ENCODE results near the gene THSD7A.
"Not testable (repeated sequence)": the region's sequence is repeated elsewhere in the genome, so short reads cannot be mapped to it uniquely, and the experiment has no call there.

THSD7A gene

GRCh38 chr7:11524476-11525397 is 307.3 kb downstream of the THSD7A start:
- CTCF ChIA-PET = no interaction called here
- POLR2A ChIA-PET (ENCODE audit: low non-redundant PET) = no interaction called here
- TF ChIP-seq CTCF (conservative IDR thresholded peaks at IDR 0.05; ENCODE audit: low read depth) = no peak

GRCh38 chr7:11521964-11522499 is 310.0 kb downstream of the THSD7A start:
- DNase-seq (ENCODE audit: low spot score); POLR2A ChIA-PET (ENCODE audit: low non-redundant PET); H3K27ac ChIP-seq; CTCF ChIA-PET: not testable (repeated sequence)

More at GRCh38 chr7:11524476-11525397, 307.3 kb downstream of the THSD7A start:
- DNase-seq (ENCODE audit: low spot score) = no peak
- H3K27ac ChIP-seq = no peak overlapping the region

GRCh38 chr7:11517853-11518252 is 314.1 kb downstream of the THSD7A start:
- ChIA-PET CTCF (no interaction called here), POLR2A (ENCODE audit: low non-redundant PET) (no interaction called here)
- TF ChIP-seq CTCF (conservative IDR thresholded peaks at IDR 0.05; ENCODE audit: low read depth) = no peak

GRCh38 chr7:11516328-11516727 is 315.7 kb downstream of the THSD7A start:
- POLR2A ChIA-PET (ENCODE audit: low non-redundant PET) = no interaction called here
- CTCF ChIA-PET = interaction anchor here (0.6 kb wide), 1 partner anchor 548 kb away, joined by 3 read pairs; no protein-coding TSS in a partner anchor
- no peak for TF ChIP-seq CTCF (conservative IDR thresholded peaks at IDR 0.05; ENCODE audit: low read depth)
- no peak overlapping the region for H3K27ac ChIP-seq
- no peak for DNase-seq (ENCODE audit: low spot score)

More at GRCh38 chr7:11517853-11518252, 314.1 kb downstream of the THSD7A start:
- DNase-seq (ENCODE audit: low spot score) = no peak
- H3K27ac ChIP-seq = no peak overlapping the region

GRCh38 chr7:11513460-11513859 is 318.5 kb downstream of the THSD7A start:
- POLR2A ChIA-PET (ENCODE audit: low non-redundant PET) = no interaction called here
- H3K27ac ChIP-seq = no peak overlapping the region
- CTCF ChIA-PET = no interaction called here
- no peak for DNase-seq (ENCODE audit: low spot score)
- TF ChIP-seq CTCF (conservative IDR thresholded peaks at IDR 0.05; ENCODE audit: low read depth) = no peak

DNA sequence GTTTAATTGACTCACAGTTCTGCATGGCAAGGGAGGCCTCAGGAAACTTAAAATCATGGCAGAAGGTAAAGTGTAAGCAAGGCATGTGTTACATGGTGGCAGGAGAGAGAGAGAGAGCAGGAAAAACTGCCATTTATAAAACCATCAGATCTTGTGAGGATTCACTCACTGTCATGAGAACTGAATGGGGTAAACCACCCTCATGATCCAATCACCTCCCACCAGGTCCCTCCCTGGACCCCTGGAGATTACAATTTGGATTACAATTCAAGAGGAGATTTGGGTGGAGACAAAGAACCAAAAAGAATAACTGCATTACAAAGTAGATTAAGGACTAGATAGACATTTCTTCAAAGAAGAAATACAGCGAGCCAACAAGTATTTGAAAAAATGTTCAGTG is 324.1 kb downstream of the THSD7A start:
- no peak for TF ChIP-seq CTCF (conservative IDR thresholded peaks at IDR 0.05; ENCODE audit: low read depth)
- CTCF ChIA-PET = no interaction called here

GRCh38 chr7:11506417-11506816 is 325.6 kb downstream of the THSD7A start:
- no peak for DNase-seq (ENCODE audit: low spot score)
- TF ChIP-seq CTCF (conservative IDR thresholded peaks at IDR 0.05; ENCODE audit: low read depth) = no peak
- no peak overlapping the region for H3K27ac ChIP-seq
- POLR2A ChIA-PET (ENCODE audit: low non-redundant PET) = no interaction called here
- CTCF ChIA-PET = no interaction called here

More for the DNA sequence above, 324.1 kb downstream of the THSD7A start:
- POLR2A ChIA-PET (ENCODE audit: low non-redundant PET) = no interaction called here
- DNase-seq (ENCODE audit: low spot score) = no peak
- H3K27ac ChIP-seq = no peak overlapping the region
